Measurements from ENCODE around the gene NCLN.
"Not testable (repeated sequence)": the region's sequence is repeated elsewhere in the genome, so short reads cannot be mapped to it uniquely, and the experiment has no call there.

Gene NCLN

GRCh38 chr19:3198901-3199700 is 13.4 kb downstream of the NCLN start:
- no peak for DNase-seq (ENCODE audit: low spot score)

- DNase-seq (ENCODE audit: low spot score), result no peak
Observed at GRCh38 chr19:3201072-3201700, 15.5 kb downstream of the NCLN start.

- DNase-seq (ENCODE audit: low spot score), result no peak
Observed at GRCh38 chr19:3201911-3202310, 16.2 kb downstream of the NCLN start.

- no peak for DNase-seq (ENCODE audit: low spot score)
Observed at GRCh38 chr19:3202346-3202745, 16.6 kb downstream of the NCLN start.

- not testable (repeated sequence) for DNase-seq (ENCODE audit: low spot score)
Observed at GRCh38 chr19:3202895-3203294, 17.2 kb downstream of the NCLN start.

GRCh38 chr19:3203805-3204645 is 18.3 kb downstream of the NCLN start:
- no peak for DNase-seq (ENCODE audit: low spot score)

GRCh38 chr19:3204646-3205275 is 19.0 kb downstream of the NCLN start:
- no peak for DNase-seq (ENCODE audit: low spot score)

GRCh38 chr19:3206216-3206953 is 20.7 kb downstream of the NCLN start:
- DNase-seq (ENCODE audit: low spot score), result no peak

- DNase-seq (ENCODE audit: low spot score), result no peak
Observed at GRCh38 chr19:3207461-3208242, 21.9 kb downstream of the NCLN start.

- DNase-seq (ENCODE audit: low spot score), result no peak
Observed at GRCh38 chr19:3208317-3209207, 22.8 kb downstream of the NCLN start.

- peak; percentile 82 for DNase-seq (ENCODE audit: low spot score)
Observed at GRCh38 chr19:3210347-3211017, 24.8 kb downstream of the NCLN start.

- DNase-seq (ENCODE audit: low spot score), result no peak
Observed at GRCh38 chr19:3211191-3211590, 25.5 kb downstream of the NCLN start.

GRCh38 chr19:3213159-3213558 is 27.4 kb downstream of the NCLN start:
- no peak for DNase-seq (ENCODE audit: low spot score)

GRCh38 chr19:3216874-3217273 is 31.1 kb downstream of the NCLN start:
- DNase-seq (ENCODE audit: low spot score), result no peak

GRCh38 chr19:3220576-3220975 is 34.8 kb downstream of the NCLN start:
- no peak for DNase-seq (ENCODE audit: low spot score)

GRCh38 chr19:3221576-3221975 is 35.8 kb downstream of the NCLN start:
- DNase-seq (ENCODE audit: low spot score), result not testable (repeated sequence)

- DNase-seq (ENCODE audit: low spot score), result no peak
Observed at GRCh38 chr19:3222709-3223108, 37.0 kb downstream of the NCLN start.

GRCh38 chr19:3224346-3225168 is 38.8 kb downstream of the NCLN start, which contains the start of gene CELF5:
CELF5 (plus strand) TSS chr19:3224661; CDS start chr19:3224740, 79 bp downstream.
- DNase-seq (ENCODE audit: low spot score), result peak; percentile 94

Data from AG08396 (cell line).